NCI-H1436 treated with DMSO at 0.1 percent for 48 hours (cell line): ENCODE measurements around the gene TMIE.
"Not testable (repeated sequence)": the region's sequence is repeated elsewhere in the genome, so short reads cannot be mapped to it uniquely, and the experiment has no call there.

Source experiments
- DNase-seq: peaks from one replicate; lab custom pipeline; 2025; lab: John Stamatoyannopoulos, UW

TMIE gene

DNA sequence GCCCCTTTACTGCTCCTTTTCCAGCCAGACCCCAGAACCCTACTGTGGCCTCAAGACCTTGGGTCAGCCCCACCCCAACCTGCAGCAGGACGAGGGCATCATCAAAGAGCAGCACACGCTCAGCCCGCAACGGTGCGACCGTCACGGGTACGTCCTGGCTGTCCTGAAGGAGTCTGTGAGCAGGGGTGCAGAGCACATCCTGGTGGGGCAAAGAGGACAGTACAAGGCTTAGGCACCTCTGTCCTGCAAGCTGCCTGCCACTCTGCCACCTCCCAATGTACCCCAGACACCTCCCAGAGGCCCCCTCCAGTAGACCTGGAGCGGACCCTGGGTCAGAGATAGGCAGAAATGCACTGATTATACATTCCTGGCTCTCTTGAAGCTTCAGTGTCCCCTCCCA, 15.7 kb upstream of the TMIE start:
- no peak for DNase-seq

DNA sequence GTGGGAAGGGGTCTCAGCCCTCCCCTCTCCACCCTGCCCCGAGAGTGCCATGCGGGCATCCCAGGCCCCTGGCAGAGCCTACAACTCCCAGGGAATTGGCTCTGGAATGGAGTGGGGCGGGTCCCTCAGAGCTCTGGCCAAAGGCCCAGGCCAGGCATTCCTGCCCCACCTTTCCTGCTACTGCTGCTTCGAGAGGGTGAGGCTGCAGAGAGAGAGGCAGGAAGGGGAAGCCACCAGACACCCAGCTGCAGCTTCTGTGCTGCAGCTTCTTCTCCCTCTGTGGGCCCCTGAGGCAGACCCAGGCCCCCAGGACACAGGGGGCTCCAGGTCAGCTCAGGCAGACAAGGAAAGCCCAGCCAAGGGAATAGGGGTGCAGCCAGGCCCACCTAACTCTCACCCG, 10.4 kb upstream of the TMIE start:
- no peak for DNase-seq

GRCh38 chr3:46692566-46692990, 8.6 kb upstream of the TMIE start:
- no peak for DNase-seq

GRCh38 chr3:46693038-46693891, 7.9 kb upstream of the TMIE start, which contains the start of gene ALS2CL:
ALS2CL (minus strand) TSS chr3:46693679; CDS start chr3:46689440, 4,239 bp downstream.
- no peak for DNase-seq

- DNase-seq = no peak
These were observed 7.3 kb upstream of the TMIE start for GRCh38 chr3:46693892-46694226.

DNA sequence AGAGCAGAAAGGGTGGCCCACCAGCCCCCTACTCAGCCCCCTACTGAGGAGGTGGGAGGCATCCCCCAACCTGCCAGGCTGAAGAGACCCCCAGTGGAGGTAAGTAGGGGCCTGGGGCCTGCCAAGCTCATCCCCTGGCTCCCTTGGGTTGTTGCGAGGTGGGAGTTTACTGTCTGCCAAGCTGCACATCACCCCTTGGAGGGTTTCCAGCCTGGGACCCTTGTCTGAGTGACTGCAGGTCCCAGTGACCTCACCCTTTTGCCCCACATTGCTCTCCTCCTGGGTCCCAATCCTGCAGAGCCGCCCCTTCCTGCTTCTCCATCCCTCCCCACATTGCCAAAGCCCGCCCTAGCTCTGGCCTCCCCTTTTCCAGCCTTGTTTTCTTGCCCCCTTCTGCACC, 6.7 kb upstream of the TMIE start:
- no peak for DNase-seq

GRCh38 chr3:46695177-46695961, 5.8 kb upstream of the TMIE start:
- DNase-seq = no peak

- no peak for DNase-seq
These were observed 5.0 kb upstream of the TMIE start for GRCh38 chr3:46695962-46696894.

- DNase-seq = no peak
These were observed 1.3 kb upstream of the TMIE start for GRCh38 chr3:46699676-46700523.

DNA sequence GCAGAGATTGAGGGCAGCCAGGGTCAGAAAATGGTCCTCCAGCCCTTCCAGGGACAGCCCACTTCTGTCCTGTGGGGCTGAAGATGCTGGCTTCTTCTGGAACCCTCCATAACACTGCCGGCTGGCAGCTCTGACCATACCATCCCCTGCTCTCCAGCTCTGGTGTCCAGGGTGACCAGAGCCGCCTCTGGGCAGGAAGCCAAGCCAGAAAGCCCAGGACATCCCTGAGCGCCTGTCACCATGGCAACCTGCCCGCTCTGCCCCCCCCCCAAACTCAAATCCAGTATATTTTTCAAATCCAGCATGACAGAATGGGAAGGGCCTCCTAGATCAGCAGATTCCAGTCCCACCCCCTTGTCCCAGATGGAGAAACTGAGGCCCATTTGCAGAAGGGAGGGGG, 420 bp upstream of the TMIE start:
- no peak for DNase-seq

- DNase-seq = no peak
These were observed 1.2 kb downstream of the TMIE start for GRCh38 chr3:46702246-46703012.

GRCh38 chr3:46703013-46703520, 1.9 kb downstream of the TMIE start:
- DNase-seq = no peak

DNA sequence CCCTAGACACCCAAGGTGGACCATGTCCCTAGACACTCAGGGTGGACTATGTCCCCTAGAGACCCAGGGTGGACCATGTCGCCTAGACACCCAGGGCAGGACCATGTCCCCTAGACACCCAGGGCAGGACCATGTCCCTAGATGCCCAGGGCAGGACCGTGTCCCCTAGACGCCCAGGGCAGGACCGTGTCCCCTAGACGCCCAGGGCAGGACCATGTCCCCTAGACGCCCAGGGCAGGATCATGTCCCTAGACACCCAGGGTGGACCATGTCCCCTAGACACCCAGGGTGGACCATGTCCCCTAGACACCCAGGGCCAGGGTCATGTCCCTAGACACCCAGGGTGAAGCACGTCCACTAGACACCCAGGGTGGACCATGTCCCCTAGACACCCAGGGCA, 3.2 kb downstream of the TMIE start:
- DNase-seq = not testable (repeated sequence)

DNA sequence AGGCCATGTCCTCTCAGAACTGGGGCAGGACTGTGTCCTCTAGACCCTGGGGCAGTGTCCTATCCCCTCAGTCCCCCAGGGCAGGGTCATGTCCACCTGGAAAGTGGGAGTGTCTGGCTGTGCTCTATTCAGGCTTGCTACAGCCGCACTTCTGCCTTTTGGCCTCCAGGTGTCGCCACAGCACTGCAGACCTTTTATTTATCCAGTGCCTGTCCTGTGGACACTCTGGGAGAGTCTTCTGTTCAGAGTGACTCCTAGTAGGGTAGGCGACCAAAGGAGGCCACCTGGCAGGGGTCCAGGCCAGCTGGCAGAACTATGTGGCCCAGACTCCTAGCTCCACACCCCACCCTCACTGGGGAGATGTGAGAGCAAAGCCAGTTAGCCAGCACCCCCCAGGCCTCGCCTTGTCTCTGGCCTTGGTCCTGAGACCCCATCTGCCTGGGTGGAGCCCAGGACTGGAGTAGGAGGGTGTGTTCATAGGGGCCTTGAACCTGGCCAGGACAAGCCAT, 3.9 kb downstream of the TMIE start:
- no peak for DNase-seq

DNA sequence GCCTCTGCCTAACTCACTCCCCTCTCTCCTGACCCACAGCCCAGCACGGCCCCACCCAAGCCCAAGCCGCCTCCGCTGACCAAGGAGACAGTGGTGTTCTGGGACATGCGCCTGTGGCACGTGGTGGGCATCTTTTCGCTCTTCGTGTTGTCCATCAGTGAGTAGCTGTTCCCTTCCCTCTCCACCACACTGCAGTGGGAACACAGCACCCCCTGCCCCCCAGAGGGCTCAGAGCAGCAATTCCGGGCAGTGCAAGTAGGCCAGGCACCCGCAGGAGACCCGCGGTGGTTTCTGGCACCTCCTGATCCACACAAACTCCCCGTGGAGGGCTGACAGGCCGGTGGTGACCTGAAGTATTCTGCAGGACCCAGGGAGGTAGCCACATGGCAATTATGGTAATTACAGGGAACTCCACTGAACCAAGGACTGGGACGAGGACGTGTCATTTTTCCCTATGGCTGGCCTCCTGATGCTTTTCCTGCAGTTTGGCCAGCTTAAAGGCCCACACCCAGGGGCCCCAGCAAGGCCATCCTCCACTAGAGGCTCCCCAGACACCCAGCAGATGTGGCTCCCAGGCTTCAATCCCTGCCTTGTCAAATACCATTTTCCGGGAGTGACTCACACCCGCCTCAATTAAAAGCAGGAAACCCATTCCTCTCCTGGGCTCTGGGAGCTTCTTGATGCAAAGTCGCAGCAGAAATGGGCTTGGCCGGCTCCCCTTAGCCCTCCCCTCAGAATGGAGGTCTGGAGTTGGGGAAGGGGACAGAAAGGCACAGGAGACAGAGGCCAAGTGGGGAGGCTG, 4.8 kb downstream of the TMIE start:
- DNase-seq = no peak

DNA sequence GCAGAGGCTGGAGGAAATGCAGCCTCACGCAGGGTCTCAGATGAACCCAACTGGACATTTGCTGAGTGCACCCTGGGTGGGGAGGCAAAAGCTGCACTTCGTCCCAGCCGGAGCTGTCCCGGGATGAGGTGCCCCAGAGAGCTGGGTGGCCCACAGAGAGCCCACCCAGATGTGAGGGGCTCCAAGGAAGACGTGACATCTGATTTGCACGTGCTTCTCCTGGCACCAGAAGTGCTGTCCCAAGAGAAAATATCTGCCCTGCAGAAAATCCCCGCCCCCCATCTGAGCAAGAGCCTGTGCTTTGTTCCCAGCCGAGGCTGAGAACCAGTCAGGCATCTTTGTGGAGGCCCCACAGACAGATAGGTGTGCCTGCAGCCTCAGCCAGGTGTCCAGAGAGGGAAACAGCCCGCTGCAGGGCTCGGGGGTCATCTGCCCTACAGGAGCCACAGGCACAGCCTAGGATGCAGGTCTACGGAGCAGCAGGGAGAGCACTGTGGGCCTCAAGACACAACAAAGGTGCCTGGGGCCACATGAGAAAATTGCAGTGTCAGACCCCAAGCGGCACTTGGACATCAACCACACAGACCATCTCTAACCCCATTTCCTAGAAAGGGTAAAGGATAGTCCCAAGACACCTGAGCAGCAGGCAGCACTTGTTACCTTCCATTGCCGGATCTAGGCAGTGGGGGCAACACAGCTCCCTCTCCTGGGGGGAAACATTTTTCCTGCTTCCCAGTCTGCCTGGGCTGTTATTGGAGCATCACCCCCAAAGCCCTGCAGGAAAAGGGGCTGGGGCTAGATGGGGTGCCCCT, 5.8 kb downstream of the TMIE start:
- DNase-seq = no peak

DNA sequence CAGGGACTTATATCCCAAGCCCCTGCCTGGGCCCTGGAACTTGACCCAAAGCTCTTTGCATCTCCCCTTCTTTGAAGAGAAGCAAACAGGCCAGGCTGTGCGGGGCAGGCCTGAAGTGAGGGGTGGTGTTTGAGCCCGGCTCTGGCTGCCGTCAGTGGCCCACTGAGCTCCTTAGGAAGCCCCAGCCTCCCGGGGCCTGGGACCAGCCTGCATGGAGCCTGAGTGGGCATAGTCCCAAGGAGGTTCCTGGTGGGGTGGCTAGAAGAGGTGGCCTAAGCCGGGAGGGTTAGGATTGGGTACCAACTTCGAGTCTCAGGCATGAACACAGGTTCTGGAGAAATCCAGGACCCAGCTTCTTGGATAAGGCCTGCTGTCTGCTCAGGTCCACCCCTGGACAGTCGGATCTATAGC, 6.4 kb downstream of the TMIE start:
- no peak for DNase-seq

GRCh38 chr3:46708401-46709156, 7.4 kb downstream of the TMIE start:
- no peak for DNase-seq
